HG02970 (cell line): ENCODE measurements around the gene MAEA.

Source experiments
- ATAC-seq: cut with Tn5 transposase; IDR thresholded peaks from one replicate; pipeline ENCODE4 v1.9.1; 2021; ENCODE audit warnings: mild to moderate bottlenecking, moderate library complexity, moderate number of reproducible peaks; ENCODE audit not compliant: unreplicated experiment, low FRiP score

MAEA gene

GRCh38 chr4:1376391-1376840 is 86.7 kb downstream of the MAEA start:
- ATAC-seq = no peak

DNA sequence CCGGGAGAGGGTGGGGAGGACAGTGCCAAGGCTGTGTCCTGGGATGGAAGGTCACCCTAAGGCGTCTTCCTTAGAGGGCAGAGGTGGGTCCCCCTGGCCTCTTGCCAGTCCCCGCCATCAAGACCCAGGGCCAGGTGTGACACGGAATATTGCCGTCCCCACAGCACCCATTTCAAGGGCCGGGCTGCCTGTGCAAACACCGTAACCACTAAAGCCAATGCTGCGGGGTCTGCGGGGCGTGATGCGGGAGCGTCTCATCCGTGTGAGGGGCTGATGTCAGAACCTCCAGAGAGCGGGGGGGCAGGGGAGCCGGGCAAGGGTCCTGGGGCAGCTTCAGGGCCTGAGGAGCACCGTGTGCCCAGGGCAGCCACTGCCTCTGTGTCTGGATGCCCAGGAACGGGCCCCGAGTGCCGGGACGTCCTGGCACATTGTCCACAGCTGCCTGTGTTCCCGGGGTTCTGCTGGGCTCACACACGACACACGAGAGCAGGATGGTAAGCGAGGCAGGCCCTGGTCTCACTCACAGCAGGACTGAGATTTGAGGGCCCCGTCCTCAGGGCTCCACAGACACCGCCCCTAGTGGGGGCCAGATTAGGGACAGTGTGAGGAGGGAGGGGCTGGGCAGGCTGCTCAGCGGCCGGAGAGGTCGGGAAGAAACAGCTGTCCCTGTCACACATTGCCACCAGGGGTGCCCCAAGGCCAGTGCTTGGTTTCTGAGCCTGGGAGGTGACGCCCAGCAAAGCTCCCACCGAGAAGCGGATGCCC is 87.3 kb downstream of the MAEA start:
- no peak for ATAC-seq

GRCh38 chr4:1377606-1378261 is 88.0 kb downstream of the MAEA start:
- no peak for ATAC-seq

DNA sequence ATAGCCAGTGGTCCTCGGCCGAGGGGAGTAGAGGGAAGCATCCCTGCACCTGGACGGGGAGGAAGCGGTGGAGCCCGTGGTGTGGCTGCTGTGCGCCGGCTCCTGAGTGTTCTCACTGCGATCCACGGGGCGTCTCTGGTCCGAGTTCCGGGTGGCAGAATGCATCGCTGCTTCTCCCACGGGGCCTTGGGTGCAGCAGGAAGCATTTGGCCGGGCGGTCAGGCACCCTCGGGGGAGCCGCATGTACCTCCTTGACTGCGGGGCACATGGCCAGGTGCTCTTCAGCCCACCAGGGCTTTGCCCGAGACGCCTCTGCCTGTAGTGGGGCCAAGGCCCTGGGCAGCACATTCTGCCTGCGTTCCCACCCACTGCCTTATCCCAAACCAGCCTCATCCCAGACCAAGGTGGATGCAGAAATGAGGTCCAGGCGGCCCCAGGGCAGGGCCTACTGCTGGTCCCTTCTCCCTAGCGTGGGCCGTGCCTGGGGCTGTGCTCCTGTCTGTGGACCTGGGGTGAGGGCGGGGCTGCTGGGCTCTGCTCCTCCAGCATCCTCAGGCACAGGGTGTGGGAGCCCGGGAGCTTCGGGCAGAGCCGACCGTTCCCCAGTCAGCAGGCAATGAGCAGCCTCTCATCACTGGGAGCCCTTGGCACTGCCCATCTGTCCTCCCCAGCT is 89.0 kb downstream of the MAEA start:
- ATAC-seq = no peak

- ATAC-seq = no peak
Observed at GRCh38 chr4:1379351-1379781, 89.7 kb downstream of the MAEA start.

- no peak for ATAC-seq
Observed at GRCh38 chr4:1379801-1380331, 90.2 kb downstream of the MAEA start.

DNA sequence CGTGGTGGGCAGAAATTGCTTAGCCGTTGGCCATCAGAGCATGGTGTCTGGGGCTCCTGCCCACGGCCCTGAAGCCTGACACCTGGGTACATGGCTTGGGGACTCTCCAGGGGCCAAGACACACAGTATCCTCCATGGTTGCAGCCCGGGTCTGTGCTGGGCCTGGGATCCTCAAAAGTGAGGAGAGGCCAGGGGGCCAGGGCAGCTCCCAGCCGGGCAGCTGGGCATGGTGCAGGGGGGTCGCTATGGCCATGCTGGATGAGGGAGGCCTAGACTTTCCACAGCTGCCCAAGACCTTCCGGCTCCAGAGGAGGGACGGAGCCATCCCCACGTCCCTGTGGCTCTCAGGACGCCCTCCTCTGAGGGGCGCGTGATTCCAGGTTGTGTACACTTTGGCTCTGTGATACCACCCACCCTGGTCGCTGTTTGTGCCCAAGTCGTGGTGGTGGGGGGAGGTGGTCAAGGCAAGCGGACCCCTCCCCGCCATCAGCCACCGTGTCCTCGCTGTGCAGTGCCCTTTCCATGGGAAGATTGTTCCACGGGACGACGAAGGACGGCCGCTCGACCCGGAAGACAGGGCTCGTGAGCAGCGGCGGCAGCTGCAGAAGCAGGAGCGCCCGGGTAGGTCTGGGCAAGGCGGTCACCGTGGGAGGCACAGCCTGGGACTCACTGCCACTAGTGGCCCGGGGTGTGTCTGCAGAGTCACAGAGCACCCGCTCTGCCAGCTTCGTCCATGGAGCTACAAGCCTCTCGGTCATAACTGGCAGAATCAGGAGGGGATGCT is 90.9 kb downstream of the MAEA start:
- ATAC-seq = no peak

DNA sequence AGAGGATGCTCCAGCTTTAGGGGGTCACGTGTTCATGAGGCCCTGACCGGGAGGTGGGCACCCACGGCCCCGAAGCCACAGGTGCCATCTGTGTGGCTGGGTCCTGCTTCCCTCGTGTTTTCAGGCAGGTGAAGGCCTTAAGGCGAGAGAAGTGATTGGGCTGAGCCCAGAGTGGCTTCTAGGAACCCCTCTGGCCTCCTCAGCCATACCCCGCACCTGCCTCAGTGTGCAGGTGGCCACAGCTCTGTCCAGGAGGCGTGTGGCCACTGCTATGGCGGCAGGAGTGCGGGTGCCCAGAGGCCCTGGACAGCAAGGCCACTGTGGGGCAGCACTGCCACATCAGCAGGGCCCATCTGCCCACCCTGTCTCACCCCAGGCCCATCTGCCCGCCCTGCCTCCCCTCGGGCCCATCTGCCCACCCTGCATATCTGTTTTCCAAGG is 91.5 kb downstream of the MAEA start:
- no peak for ATAC-seq

DNA sequence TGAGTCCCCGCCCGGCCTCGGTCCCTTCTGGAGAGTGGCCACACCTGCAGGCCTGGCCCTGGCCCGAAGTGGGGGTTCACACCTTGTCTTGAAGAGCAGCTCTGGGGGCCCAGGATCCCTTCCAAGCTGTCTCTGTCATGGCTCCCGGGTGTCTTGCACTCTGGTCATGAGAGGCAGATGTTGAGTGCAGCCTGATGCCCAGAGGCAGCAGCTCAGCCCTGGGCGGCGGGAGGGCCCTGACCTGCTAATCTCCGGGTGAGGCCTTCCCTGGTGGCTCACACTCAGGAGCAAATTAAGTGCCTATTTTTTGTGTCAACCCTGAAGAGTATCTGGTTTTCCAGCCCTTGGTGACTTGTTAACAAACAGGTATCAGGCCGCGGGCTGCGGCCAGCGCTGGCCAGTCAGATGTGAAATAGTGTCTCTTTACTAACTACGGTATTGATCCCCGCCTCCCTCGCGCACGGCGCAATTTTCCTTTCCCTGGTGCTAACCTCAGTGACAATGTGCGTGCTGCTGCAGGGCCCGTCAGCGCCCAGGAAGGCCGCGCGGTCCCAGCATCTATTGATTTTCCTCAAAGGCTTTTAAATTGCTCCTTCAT is 92.4 kb downstream of the MAEA start:
- no peak for ATAC-seq

DNA sequence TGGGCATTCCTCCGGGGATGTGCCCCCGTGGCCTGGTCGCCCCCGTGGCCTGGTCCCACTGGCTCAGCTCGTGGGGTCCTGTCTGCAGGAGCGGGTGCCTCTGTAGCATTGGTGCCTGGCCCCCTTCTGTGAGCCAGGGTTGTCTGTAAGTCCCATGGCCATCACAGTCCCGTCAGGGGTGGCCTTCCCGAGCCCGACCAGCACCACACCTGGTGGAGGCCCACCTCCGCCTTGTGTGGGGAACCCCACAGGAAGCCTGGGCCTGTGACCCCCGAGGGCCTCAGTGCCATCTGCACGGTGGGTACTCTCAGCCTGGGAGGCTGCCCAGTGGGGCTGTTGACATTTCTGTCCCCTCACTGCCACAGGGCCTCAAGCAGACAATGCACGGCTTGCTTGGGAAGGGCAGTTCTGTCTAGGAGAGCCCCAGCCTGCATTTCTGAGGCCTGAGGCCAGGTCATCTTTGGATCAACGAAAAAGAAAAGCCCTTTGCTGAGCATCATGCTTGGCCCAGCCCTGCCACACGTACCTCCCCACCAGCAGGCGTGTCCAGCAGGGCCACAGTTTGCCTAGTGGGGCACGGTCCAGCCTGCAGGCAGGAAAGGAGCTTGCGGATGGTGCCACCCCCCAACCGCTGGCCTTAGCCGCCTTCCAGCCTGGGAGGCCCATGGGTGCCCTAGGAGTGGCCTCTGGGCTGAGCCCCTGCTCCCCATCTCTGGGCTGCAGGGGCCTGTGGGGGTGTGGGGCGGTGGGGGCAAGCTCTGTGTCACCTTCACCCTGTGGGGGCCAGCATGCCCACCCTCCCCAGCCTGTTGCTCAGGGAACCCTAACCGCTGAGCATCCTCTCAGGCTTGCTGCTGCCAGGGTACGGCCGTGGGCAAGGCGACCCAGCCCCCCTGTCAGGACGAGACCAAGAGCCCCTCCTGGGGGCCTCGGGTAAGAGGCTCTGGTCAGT is 93.4 kb downstream of the MAEA start:
- no peak for ATAC-seq

GRCh38 chr4:1383728-1384591 is 94.3 kb downstream of the MAEA start:
- no peak for ATAC-seq

GRCh38 chr4:1384675-1385372 is 95.1 kb downstream of the MAEA start:
- no peak for ATAC-seq

DNA sequence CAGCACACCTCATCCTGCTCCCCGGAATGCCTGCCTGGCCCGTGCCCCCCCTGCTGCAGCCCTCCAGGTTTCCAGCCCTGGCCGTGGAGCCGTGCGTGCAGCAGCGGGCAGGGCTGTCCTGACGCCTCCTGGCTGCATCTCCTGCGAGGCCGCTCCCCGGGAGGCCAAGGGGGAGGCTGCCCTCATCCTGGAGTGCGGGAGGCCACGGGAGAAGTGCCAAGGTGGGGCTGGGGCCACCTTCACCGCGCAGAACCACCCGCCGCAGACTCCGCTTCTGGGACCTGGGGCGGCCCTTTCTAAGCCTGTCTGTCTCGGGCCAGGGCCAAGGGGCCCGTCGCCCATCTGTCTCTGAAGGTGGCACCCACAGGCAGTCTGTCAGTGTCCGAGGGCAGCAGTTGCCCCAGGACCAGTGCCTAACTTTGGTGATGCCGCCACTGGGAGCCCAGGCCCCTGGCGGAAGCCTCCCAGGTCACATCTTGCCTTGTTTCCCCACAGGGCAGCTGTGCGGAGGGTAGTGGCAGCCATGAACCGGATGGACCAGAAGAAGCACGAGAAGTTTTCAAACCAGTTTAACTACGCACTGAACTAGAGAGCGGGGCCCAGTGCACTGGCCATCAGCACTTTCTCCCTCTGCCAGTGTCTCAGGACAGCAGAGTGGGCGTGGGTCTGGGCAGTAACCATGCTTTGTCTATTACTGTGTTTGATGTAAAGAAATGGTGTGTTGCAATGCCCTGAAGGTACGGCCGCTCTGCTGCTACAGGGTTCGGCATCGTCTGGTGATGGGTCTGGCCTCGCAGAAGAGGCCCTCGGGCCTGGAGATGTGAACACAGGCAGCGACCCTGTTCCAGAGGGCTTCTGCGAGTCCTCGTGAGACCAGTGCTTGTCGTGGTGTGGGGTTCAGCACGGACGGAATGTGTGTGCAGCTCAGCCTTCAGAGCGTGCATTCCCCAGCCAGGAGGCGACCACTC is 96.0 kb downstream of the MAEA start:
- ATAC-seq = no peak
